Uterus (tissue), 2 donors: Measurements from ENCODE around the gene PARP15.

ENCODE experiments used
- POLR2A ChIP-seq, 2 donors: fragments of 450-650 bp; IDR thresholded peaks; one replicate each; pipeline ENCODE4 v1.6.1; 2016; ENCODE audit warnings: antibody characterized with exemption in 2 of 2, mild to moderate bottlenecking in 1 of 2, moderate library complexity in 1 of 2
- TF ChIP-seq, protein P1 (sequence below), 4 experiments: fragments of 200-600 bp in 2 of 4; fragments of 450-650 bp in 2 of 4; sonication (generic) in 2 of 4; IDR thresholded peaks; one replicate each; pipeline ENCODE4 v1.5.1; 2016 to 2019; ENCODE audit warnings: antibody characterized with exemption in 4 of 4, mild to moderate bottlenecking in 2 of 4, moderate library complexity in 1 of 4

DNA sequence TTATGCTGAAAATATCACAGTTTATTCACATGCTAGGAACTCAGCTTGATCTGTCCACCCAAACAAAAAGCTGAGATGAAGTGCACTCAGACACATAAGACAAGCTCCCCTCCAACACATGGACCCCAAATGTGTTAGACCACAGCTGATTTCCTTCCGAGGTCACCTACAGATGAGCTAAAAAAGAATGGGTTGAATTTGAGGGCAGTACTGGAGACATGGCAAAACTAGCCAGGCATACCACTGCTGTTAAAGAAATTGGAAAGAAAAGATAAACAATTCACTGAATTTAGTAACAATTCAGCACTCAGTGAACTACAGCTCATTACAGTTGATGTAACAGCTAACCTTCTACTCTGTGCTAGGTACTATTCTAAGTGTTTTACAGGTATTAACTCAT lies 28.8 kb upstream of the PARP15 start:
- TF ChIP-seq, protein P1, sequence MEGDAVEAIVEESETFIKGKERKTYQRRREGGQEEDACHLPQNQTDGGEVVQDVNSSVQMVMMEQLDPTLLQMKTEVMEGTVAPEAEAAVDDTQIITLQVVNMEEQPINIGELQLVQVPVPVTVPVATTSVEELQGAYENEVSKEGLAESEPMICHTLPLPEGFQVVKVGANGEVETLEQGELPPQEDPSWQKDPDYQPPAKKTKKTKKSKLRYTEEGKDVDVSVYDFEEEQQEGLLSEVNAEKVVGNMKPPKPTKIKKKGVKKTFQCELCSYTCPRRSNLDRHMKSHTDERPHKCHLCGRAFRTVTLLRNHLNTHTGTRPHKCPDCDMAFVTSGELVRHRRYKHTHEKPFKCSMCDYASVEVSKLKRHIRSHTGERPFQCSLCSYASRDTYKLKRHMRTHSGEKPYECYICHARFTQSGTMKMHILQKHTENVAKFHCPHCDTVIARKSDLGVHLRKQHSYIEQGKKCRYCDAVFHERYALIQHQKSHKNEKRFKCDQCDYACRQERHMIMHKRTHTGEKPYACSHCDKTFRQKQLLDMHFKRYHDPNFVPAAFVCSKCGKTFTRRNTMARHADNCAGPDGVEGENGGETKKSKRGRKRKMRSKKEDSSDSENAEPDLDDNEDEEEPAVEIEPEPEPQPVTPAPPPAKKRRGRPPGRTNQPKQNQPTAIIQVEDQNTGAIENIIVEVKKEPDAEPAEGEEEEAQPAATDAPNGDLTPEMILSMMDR (IDR thresholded peaks at IDR 0.05): no peak
- TF ChIP-seq POLR2A (IDR thresholded peaks at IDR 0.05): no peak
